HG02678 (cell line): ENCODE results near the gene SLC5A5.
"Not testable (repeated sequence)": the region's sequence is repeated elsewhere in the genome, so short reads cannot be mapped to it uniquely, and the experiment has no call there.

Experiments used
- ATAC-seq: cut with Tn5 transposase; IDR thresholded peaks from one replicate; pipeline ENCODE4 v1.9.1; 2021; ENCODE audit warnings: mild to moderate bottlenecking, moderate library complexity; ENCODE audit not compliant: unreplicated experiment

Gene SLC5A5

DNA sequence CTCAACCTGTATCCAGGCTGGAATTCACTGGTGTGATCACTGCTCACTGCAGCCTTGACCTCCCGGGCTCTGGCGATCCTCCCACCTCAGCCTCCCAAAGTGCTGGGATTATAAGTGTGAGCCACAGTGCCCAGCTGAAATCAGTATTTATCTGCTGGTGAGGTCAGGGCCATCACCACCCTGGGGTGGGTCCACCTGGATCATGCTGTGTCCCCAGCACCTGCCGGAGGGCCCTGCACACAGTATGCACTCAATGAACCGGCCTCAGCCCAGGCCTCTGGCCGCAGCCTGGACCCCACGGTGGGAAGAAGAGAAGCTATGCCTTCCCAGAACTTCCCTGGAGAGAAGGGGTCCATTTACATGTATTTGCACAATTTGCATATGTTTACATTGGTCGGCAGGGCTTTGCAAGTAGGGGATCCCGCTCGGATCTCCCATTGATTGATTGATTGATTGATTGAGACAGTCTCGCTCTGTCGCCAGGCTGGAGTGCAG lies 2.6 kb upstream of the SLC5A5 start:
- ATAC-seq = no peak

GRCh38 chr19:17871032-17871877 lies 490 bp upstream of the SLC5A5 start:
- no peak for ATAC-seq

DNA sequence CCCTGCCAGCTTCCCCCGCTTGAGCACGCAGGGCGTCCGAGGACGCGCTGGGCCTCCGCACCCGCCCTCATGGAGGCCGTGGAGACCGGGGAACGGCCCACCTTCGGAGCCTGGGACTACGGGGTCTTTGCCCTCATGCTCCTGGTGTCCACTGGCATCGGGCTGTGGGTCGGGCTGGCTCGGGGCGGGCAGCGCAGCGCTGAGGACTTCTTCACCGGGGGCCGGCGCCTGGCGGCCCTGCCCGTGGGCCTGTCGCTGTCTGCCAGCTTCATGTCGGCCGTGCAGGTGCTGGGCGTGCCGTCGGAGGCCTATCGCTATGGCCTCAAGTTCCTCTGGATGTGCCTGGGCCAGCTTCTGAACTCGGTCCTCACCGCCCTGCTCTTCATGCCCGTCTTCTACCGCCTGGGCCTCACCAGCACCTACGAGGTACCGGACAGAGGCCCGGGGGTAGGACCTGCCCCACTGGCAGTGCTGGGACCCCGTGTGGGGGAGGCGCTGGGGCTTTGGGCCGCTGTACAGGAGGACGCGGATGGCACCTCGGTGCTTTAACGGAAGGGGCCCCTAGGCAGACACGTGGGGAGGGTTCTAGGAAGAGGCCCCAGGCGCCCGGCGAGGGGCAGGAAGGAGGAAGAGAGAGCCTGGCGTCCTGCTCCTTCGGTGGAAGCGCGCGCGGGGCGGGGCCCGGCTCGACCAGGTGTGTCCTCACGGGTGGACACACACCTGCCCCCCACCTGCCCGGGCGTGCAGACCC lies 681 bp downstream of the SLC5A5 start:
- ATAC-seq = no peak

- no peak for ATAC-seq
These were observed 2.3 kb downstream of the SLC5A5 start for GRCh38 chr19:17873786-17874757.

- no peak for ATAC-seq
These were observed 3.0 kb downstream of the SLC5A5 start for GRCh38 chr19:17874758-17875135.

DNA sequence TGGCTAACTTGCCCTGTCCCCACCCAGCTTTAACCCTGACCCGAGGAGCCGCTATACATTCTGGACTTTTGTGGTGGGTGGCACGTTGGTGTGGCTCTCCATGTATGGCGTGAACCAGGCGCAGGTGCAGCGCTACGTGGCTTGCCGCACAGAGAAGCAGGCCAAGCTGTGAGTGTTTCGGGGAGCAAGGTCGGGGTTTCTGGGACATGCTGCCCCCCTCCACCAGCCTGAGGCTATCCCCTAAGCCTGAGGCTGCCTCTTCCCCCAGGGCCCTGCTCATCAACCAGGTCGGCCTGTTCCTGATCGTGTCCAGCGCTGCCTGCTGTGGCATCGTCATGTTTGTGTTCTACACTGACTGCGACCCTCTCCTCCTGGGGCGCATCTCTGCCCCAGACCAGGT lies 6.0 kb downstream of the SLC5A5 start:
- ATAC-seq = no peak

DNA sequence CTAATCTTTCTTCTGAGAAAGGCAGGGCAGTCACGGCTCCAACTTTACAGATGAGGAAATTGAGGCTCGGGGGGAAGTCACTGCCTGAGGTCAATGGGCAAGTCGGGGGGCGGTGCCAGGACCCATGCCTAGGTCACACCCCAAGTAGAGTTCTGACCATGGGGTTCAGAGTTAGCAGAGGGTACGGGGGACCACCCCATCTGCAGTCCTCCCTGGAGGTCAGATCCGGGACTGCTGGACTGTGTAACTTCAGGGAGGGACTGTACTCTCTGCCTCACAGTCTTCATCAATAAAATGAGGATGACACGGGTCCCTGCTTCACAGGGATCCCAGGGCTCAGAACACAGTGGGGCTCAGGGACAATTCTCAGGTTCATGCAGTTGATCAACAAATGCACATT lies 7.7 kb downstream of the SLC5A5 start:
- no peak for ATAC-seq

DNA sequence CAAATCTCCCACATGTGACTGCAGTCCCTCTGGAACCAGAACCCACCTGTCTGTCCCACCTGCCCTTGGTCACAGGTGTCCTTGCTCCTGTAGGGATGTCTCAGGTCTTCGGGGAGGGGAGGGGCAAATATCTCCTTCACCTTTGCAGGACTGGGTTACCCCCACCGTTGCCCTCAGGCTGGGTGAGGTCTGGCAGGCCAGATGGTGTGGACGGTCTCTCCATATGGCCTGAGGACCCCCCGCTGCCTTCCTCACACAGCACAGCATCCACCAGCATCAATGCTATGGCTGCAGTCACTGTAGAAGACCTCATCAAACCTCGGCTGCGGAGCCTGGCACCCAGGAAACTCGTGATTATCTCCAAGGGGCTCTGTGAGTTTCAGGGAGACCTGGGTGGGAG lies 10.0 kb downstream of the SLC5A5 start:
- ATAC-seq = no peak

GRCh38 chr19:17883627-17884410 lies 12.1 kb downstream of the SLC5A5 start:
- no peak for ATAC-seq

- no peak for ATAC-seq
These were observed 14.8 kb downstream of the SLC5A5 start for GRCh38 chr19:17886515-17886914.

GRCh38 chr19:17887221-17887620 lies 15.5 kb downstream of the SLC5A5 start:
- ATAC-seq = not testable (repeated sequence)

- no peak for ATAC-seq
These were observed 16.5 kb downstream of the SLC5A5 start for GRCh38 chr19:17888260-17888659.

GRCh38 chr19:17889609-17890214 lies 18.0 kb downstream of the SLC5A5 start:
- no peak for ATAC-seq

DNA sequence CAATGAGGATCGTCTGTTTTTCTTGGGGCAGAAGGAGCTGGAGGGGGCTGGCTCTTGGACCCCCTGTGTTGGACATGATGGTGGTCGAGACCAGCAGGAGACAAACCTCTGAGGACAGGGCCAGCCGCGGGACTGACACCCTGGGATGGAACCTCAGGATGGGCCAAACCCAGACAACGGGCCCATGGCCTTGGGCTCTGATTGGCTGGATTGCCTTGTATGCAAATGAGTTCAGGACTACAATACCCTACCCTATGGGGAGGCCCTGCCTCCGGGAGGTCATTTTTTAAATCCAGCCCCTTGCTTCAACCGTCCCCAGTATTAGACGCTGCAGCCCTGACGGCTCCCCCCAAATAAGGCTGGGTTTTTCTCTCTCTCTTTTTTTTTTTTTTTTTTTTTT lies 22.0 kb downstream of the SLC5A5 start:
- no peak for ATAC-seq

DNA sequence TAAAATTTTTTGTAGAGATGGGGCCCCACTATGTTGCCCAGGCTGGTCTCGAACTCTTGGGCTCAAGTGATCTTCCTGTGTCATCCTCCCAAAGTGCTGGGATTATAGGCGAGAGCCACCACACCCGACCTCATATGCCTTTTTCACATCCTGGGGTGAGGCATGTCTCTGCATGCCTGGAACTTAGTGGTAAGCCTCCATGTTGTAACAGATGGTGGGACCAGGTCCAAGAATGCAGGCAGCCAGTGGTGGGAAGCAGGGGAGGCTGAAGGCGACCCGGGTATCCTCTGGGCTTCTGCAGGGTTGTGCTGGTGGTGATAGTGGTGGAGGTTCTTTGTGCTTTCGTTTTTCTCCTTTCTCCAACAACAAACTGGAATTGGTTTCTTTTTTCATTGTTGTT lies 31.0 kb downstream of the SLC5A5 start:
- ATAC-seq = no peak

DNA sequence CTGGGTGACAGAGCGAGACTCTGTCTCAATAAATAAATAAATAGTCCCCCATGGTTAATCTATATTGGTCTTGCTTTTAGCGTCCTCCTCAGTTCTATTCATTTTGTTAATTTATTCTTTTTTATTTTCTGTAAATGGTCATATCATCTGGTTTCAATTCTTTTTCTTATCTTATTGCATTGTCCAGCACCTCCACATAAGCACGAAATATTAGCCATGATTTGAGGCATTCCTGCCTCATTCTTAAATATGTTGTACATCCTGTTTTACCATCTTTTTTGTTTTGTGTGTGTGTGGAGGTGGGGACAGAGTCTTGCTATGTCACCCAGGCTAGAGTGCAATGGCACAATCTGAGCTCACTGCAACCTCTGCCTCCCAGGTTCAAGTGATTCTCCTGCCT lies 36.5 kb downstream of the SLC5A5 start:
- ATAC-seq = no peak

DNA sequence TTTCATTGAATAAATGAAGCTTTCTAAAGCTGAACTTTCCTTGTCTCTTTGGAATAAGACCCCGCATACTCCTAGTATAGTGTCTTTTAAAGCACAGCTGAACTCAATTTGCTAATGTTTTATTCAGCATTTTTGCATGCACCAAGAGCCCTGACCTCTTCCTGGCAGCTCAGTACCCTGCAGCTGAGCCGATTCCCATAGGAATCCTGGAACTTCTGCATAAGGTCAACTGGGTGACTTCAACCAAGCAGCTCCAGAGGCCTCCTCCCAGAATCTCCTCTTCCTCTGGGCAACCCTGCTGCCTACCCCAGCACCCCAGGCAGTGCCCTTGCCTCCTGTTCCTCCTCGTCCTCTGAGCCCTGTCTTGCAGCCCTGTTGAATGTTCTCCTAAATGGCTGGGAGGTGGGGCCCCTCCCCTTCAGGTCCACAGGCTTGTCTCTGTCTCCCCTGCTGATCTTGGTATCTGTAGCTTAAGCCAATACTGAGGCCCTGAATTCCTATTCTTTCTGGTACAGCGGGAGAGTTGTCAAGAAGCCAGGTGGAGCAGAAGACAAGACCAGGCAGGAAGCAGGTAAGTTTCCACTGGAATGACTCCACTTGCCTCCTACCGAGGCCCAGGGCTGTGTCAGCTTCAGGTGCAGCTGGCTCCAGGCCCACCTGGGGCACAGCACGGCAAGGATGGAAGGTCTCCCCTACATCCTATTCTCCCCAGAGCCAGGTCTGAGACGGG lies 37.4 kb downstream of the SLC5A5 start:
- no peak for ATAC-seq

DNA sequence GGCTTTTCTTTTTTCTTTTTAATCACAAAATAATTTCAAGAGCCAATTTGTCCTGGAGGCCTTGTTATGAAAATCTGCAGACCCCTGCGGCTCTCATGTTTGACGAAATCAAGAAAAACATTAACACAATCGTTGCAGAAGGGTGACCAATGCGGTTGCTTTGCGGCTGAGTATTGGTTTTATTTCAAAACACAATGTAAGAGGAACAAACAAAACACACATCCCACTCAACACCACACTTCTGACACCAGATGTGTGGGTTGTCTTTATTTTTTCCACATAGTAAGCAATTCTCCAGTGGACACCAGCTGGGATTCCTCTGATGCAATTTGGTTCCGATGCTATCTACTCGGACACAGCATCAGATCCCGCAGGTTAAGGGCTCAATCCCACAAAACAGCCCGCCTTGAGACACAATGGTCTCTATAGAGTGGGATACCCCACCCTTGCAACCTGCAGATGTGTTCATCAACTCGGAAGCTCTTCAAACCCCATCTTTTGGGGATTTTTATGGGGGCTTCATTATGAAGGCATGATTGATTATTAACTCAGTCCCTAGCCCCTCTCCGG lies 39.1 kb downstream of the SLC5A5 start:
- ATAC-seq = no peak
